ENCODE measurements around the gene RNASET2.

Gene RNASET2

DNA sequence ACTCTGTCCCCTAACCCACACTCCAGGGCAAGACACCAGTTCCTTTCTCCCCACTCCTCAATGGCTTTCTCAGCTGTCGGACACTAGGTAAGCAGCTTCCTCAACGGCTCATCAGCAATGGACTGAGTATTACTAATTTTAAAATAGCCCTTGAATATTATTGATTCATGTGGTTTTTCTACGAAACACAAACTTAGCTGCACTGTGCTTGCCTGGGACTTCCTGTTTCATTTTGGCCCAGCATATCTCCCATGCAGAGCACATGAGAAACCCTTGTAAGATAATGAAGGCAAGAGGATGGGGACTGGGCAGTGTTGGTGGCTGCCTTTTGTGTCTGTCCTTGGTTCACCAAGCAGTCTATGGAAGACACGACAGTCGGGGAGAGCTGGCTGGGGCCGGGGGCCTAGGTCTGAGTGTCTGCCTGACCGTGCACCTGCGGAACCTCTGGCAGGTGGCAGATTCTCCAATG is 48.9 kb downstream of the RNASET2 start:
- POLR2A ChIA-PET = no interaction called here
- CTCF ChIA-PET = no interaction called here
- DNase-seq (ENCODE audit: extremely low spot score) = no peak
- TF ChIP-seq ZNF384 (IDR thresholded peaks at IDR 0.05) = no peak
- no peak for TF ChIP-seq NFRKB (IDR thresholded peaks at IDR 0.05)
- TF ChIP-seq L3MBTL2 (conservative IDR thresholded peaks at IDR 0.05) = no peak
- TF ChIP-seq ELF4 (IDR thresholded peaks at IDR 0.05) = no peak
- no peak for TF ChIP-seq CTBP1 (IDR thresholded peaks at IDR 0.05; ENCODE audit: borderline replicate concordance)

DNA sequence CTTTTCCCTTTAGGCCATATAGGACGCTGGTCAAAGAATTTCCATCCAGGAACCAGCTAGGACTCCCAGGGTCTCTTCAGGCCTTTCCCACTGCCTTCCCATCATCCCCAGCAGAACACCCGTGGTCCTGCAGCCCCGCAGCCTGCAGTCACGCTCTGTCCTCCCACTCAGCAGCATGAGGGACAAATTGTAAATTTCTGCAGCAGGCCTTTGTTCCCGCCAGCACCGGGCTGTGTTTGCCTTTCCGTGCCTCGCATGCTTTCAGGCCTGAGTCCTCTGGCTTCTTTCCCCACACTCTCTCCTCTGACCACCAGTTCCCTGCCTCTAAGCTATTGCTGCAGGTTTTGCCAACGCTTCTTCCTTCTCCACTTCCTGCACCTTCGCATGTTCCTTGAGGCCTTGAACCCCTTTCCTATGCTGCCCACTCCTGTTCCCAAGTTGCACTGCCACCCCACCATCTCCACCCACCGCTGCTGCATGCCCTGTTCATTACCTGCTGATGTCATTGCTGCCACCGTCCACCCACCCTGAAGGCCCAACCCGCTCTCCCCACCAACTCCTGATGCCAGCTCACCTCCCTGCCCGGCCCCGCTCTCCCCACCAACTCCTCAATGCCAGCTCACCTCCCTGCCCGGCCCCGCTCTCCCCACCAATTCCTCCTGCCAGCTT is 49.8 kb downstream of the RNASET2 start:
- TF ChIP-seq SUZ12 (IDR thresholded peaks at IDR 0.05) = no peak
- no peak for TF ChIP-seq ELF4 (IDR thresholded peaks at IDR 0.05)
- TF ChIP-seq FOXK2 (IDR thresholded peaks at IDR 0.05) = no peak
- TF ChIP-seq BHLHE40 (IDR thresholded peaks at IDR 0.05; ENCODE audit: borderline replicate concordance) = no peak
- no peak for TF ChIP-seq TARDBP (IDR thresholded peaks at IDR 0.05)
- ChIA-PET CTCF (interaction anchor here (0.6 kb wide), 1 partner anchor 786 kb away, joined by 3 read pairs; no protein-coding TSS in a partner anchor), POLR2A (no interaction called here)
- peak; percentile 3 for DNase-seq (ENCODE audit: extremely low spot score)

DNA sequence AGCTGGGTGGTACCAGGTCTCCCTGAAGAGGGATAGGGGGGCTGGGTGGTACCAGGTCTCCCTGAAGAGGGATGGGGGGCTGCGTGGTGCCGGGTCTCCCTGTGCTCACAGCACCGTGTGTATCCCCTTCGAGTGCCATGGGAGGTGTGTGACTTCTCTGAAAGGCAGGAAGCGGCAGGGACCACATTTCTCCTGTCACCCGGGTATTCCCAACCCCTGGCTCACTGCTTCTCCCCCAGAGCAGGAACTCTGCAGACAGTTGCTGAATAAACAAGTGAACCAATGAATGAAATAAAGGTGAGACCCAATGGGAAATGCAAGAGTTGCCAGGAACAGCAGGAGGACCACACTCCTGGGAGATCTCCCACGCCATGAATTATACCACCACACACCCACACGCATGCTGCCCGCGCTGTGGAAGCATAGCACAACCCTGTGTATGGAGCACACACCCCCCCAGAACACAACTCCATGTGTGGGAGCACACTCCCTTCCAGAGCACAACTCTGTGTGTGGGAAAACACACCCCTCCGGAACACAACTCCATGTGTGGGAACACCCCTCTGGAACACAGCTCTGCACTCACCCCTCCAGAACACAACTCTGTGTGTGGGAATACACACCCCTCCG is 50.7 kb downstream of the RNASET2 start:
- ChIA-PET CTCF (interaction anchor here (0.6 kb wide), 1 partner anchor 787 kb away, joined by 3 read pairs; no protein-coding TSS in a partner anchor), POLR2A (no interaction called here)
- peak; percentile 2 for DNase-seq (ENCODE audit: extremely low spot score)
- no peak for TF ChIP-seq FOXA1 (IDR thresholded peaks at IDR 0.05)
- no peak for TF ChIP-seq SUZ12 (IDR thresholded peaks at IDR 0.05)
- TF ChIP-seq ELF4 (IDR thresholded peaks at IDR 0.05) = no peak
- TF ChIP-seq TARDBP (IDR thresholded peaks at IDR 0.05) = no peak
- TF ChIP-seq FOXK2 (IDR thresholded peaks at IDR 0.05) = no peak
- no peak for TF ChIP-seq LEF1 (IDR thresholded peaks at IDR 0.05; ENCODE audit: borderline replicate concordance)
- TF ChIP-seq ARNT (IDR thresholded peaks at IDR 0.05) = no peak
- TF ChIP-seq L3MBTL2 (conservative IDR thresholded peaks at IDR 0.05) = no peak
- no peak for TF ChIP-seq SP1 (IDR thresholded peaks at IDR 0.05)
- TF ChIP-seq, protein P1, sequence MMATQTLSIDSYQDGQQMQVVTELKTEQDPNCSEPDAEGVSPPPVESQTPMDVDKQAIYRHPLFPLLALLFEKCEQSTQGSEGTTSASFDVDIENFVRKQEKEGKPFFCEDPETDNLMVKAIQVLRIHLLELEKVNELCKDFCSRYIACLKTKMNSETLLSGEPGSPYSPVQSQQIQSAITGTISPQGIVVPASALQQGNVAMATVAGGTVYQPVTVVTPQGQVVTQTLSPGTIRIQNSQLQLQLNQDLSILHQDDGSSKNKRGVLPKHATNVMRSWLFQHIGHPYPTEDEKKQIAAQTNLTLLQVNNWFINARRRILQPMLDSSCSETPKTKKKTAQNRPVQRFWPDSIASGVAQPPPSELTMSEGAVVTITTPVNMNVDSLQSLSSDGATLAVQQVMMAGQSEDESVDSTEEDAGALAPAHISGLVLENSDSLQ (IDR thresholded peaks at IDR 0.05) = no peak
- TF ChIP-seq HDGF (IDR thresholded peaks at IDR 0.05; ENCODE audit: borderline replicate concordance) = no peak
- TF ChIP-seq ZNF384 (IDR thresholded peaks at IDR 0.05) = no peak

DNA sequence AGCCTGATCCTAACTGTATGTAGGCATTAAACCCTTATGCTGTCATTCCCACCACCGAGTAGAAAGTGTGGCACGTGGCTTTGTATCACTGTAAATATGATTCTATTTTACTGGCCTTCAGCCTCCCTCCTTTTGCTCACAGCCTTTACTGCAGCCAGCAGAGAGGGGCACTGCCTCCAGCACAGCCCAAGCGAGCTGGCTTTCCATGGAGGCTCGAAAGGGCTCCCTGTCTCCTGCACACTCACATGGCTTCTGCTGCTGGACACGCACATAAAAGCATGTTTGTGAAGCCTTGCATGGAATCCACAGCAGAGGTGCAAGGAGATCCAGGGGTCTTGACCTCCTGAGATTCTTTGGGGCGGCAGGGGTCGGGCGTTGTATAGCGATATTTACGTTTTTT is 51.3 kb downstream of the RNASET2 start:
- no peak for TF ChIP-seq FOXK2 (IDR thresholded peaks at IDR 0.05)
- TF ChIP-seq, protein P1 (IDR thresholded peaks at IDR 0.05) = no peak
- TF ChIP-seq FOXA1 (IDR thresholded peaks at IDR 0.05) = no peak
- no peak for TF ChIP-seq LEF1 (IDR thresholded peaks at IDR 0.05; ENCODE audit: borderline replicate concordance)
- no peak for TF ChIP-seq ZNF384 (IDR thresholded peaks at IDR 0.05)
- TF ChIP-seq ARNT (IDR thresholded peaks at IDR 0.05) = no peak
- TF ChIP-seq TARDBP (IDR thresholded peaks at IDR 0.05) = no peak
- no peak for TF ChIP-seq SP1 (IDR thresholded peaks at IDR 0.05)
- no peak for TF ChIP-seq ELF4 (IDR thresholded peaks at IDR 0.05)
- no peak for TF ChIP-seq CTBP1 (IDR thresholded peaks at IDR 0.05; ENCODE audit: borderline replicate concordance)
- CTCF ChIA-PET = interaction anchor here (1.3 kb wide), 1 partner anchor 46 kb away, joined by 7 read pairs; no protein-coding TSS in a partner anchor
- POLR2A ChIA-PET = interaction anchor here (1.6 kb wide), 1 partner anchor 42 kb away, joined by 3 read pairs; no protein-coding TSS in a partner anchor
- peak; percentile 5 for DNase-seq (ENCODE audit: extremely low spot score)

DNA sequence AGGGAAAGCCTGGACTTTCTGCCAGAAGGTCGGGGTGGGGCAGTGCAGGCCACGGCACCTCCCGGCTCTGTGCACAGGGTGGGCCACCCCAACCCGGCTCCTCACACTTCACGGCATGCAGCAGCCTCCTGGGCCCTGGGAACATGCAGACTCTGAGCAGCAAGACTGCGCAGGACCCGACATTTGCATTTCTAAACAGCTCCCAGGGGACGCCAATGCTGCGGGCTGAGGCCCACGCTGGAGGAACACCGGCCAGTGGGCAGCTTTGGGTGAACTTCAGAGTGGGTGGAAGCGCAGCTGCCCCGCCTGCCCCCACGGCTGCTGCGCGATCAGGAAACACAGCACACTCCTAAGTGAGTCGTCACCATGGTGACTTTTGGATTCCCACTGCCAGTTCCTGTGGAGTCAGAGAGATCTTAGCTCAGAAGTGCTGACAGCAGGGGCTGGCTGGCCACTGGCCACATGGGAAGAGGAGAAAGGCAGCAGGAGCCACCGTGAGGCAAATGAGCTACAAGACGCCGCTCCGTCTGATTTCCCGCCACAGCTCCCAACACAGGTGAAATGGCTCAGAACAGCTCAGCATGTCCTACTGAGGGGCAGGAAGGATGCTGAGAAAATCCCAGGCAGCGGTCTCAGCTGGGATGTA is 52.1 kb downstream of the RNASET2 start:
- ChIA-PET POLR2A (interaction anchor here (1.6 kb wide), 1 partner anchor 42 kb away, joined by 3 read pairs; no protein-coding TSS in a partner anchor), CTCF (interaction anchor here (1.3 kb wide), 1 partner anchor 47 kb away, joined by 7 read pairs; no protein-coding TSS in a partner anchor)
- peak; percentile 8 for DNase-seq (ENCODE audit: extremely low spot score)
- TF ChIP-seq TARDBP (IDR thresholded peaks at IDR 0.05) (no peak), BHLHE40 (IDR thresholded peaks at IDR 0.05; ENCODE audit: borderline replicate concordance) (no peak), HDGF (IDR thresholded peaks at IDR 0.05; ENCODE audit: borderline replicate concordance) (no peak)

GRCh38 chr6:166903500-166903899 is 52.9 kb downstream of the RNASET2 start:
- ChIA-PET POLR2A (interaction anchor here (1.6 kb wide), 1 partner anchor 41 kb away, joined by 3 read pairs; no protein-coding TSS in a partner anchor), CTCF (no interaction called here)
- DNase-seq (ENCODE audit: extremely low spot score) = no peak
- TF ChIP-seq SP1 (IDR thresholded peaks at IDR 0.05) (no peak), ARNT (IDR thresholded peaks at IDR 0.05) (no peak), FOXA1 (IDR thresholded peaks at IDR 0.05) (no peak), HDGF (IDR thresholded peaks at IDR 0.05; ENCODE audit: borderline replicate concordance) (no peak), CTBP1 (IDR thresholded peaks at IDR 0.05; ENCODE audit: borderline replicate concordance) (no peak), BHLHE40 (IDR thresholded peaks at IDR 0.05; ENCODE audit: borderline replicate concordance) (no peak), FOXK2 (IDR thresholded peaks at IDR 0.05) (no peak), L3MBTL2 (conservative IDR thresholded peaks at IDR 0.05) (no peak), ZNF384 (IDR thresholded peaks at IDR 0.05) (no peak), FOXM1 (IDR thresholded peaks at IDR 0.05; ENCODE audit: borderline replicate concordance) (no peak)
- TF ChIP-seq, protein P1 (IDR thresholded peaks at IDR 0.05) = no peak
